ENCODE results near the gene WDR45B.

The WDR45B gene

GRCh38 chr17:82690786-82691489 is 42.7 kb upstream of the WDR45B start:
- TF ChIP-seq ZC3H10 (CRISPR knock-in tag; IDR thresholded peaks at IDR 0.05) (no peak), ESRRG (CRISPR knock-in tag; IDR thresholded peaks at IDR 0.05) (no peak), SNAI2 (CRISPR knock-in tag; IDR thresholded peaks at IDR 0.05) (no peak), ZNF565 (CRISPR knock-in tag; conservative IDR thresholded peaks at IDR 0.05; ENCODE audit: low read depth) (no peak), PPARA (CRISPR knock-in tag; IDR thresholded peaks at IDR 0.05; ENCODE audit: borderline replicate concordance) (no peak), GLIS3 (CRISPR knock-in tag; IDR thresholded peaks at IDR 0.05) (no peak), TOX (CRISPR knock-in tag; IDR thresholded peaks at IDR 0.05; ENCODE audit: borderline replicate concordance) (no peak), RARB (CRISPR knock-in tag; IDR thresholded peaks at IDR 0.05) (no peak), ZNF8 (CRISPR knock-in tag; IDR thresholded peaks at IDR 0.05) (no peak), ZFP3 (CRISPR knock-in tag; IDR thresholded peaks at IDR 0.05) (no peak), TCF4 (CRISPR knock-in tag; IDR thresholded peaks at IDR 0.05; ENCODE audit: borderline replicate concordance) (no peak), CSDC2 (CRISPR knock-in tag; IDR thresholded peaks at IDR 0.05) (no peak), ISL1 (CRISPR knock-in tag; IDR thresholded peaks at IDR 0.05) (no peak), ZNF70 (CRISPR knock-in tag; IDR thresholded peaks at IDR 0.05) (no peak), BACH2 (CRISPR knock-in tag; IDR thresholded peaks at IDR 0.05; ENCODE audit: borderline replicate concordance) (no peak)
- TF ChIP-seq, protein P1, sequence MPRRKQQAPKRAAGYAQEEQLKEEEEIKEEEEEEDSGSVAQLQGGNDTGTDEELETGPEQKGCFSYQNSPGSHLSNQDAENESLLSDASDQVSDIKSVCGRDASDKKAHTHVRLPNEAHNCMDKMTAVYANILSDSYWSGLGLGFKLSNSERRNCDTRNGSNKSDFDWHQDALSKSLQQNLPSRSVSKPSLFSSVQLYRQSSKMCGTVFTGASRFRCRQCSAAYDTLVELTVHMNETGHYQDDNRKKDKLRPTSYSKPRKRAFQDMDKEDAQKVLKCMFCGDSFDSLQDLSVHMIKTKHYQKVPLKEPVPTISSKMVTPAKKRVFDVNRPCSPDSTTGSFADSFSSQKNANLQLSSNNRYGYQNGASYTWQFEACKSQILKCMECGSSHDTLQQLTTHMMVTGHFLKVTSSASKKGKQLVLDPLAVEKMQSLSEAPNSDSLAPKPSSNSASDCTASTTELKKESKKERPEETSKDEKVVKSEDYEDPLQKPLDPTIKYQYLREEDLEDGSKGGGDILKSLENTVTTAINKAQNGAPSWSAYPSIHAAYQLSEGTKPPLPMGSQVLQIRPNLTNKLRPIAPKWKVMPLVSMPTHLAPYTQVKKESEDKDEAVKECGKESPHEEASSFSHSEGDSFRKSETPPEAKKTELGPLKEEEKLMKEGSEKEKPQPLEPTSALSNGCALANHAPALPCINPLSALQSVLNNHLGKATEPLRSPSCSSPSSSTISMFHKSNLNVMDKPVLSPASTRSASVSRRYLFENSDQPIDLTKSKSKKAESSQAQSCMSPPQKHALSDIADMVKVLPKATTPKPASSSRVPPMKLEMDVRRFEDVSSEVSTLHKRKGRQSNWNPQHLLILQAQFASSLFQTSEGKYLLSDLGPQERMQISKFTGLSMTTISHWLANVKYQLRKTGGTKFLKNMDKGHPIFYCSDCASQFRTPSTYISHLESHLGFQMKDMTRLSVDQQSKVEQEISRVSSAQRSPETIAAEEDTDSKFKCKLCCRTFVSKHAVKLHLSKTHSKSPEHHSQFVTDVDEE (CRISPR knock-in tag; IDR thresholded peaks at IDR 0.05) = no peak
- TF ChIP-seq, protein P2, sequence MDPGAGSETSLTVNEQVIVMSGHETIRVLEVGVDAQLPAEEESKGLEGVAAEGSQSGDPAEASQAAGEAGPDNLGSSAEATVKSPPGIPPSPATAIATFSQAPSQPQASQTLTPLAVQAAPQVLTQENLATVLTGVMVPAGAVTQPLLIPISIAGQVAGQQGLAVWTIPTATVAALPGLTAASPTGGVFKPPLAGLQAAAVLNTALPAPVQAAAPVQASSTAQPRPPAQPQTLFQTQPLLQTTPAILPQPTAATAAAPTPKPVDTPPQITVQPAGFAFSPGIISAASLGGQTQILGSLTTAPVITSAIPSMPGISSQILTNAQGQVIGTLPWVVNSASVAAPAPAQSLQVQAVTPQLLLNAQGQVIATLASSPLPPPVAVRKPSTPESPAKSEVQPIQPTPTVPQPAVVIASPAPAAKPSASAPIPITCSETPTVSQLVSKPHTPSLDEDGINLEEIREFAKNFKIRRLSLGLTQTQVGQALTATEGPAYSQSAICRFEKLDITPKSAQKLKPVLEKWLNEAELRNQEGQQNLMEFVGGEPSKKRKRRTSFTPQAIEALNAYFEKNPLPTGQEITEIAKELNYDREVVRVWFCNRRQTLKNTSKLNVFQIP (CRISPR knock-in tag; IDR thresholded peaks at IDR 0.05; ENCODE audit: borderline replicate concordance, low read depth) = no peak
- TF ChIP-seq, protein P3, sequence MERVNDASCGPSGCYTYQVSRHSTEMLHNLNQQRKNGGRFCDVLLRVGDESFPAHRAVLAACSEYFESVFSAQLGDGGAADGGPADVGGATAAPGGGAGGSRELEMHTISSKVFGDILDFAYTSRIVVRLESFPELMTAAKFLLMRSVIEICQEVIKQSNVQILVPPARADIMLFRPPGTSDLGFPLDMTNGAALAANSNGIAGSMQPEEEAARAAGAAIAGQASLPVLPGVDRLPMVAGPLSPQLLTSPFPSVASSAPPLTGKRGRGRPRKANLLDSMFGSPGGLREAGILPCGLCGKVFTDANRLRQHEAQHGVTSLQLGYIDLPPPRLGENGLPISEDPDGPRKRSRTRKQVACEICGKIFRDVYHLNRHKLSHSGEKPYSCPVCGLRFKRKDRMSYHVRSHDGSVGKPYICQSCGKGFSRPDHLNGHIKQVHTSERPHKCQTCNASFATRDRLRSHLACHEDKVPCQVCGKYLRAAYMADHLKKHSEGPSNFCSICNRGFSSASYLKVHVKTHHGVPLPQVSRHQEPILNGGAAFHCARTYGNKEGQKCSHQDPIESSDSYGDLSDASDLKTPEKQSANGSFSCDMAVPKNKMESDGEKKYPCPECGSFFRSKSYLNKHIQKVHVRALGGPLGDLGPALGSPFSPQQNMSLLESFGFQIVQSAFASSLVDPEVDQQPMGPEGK (CRISPR knock-in tag; IDR thresholded peaks at IDR 0.05; ENCODE audit: borderline replicate concordance) = no peak
- ATAC-seq = no peak

DNA sequence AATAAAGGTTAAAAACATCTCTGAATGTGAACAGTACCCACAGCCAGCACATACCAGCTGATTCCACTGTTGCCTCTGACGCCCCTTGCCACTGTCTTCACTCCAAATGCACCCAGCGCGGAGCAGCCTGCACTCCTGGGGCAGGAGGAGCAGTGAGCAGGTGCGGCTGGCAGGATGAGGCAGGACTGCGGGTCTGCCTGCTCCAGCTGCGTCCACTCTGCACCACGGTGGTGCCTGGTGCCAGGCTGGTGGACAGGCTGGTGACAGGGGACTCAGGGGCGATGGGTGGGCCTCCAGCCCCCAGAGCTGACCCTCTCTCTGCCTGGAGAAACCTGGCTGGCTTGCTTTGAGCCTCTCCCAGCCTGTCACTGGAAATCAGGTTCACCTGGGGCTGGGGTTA is 40.8 kb upstream of the WDR45B start:
- TF ChIP-seq, protein P2 (CRISPR knock-in tag; IDR thresholded peaks at IDR 0.05; ENCODE audit: borderline replicate concordance, low read depth) = no peak
- TF ChIP-seq, protein P4, sequence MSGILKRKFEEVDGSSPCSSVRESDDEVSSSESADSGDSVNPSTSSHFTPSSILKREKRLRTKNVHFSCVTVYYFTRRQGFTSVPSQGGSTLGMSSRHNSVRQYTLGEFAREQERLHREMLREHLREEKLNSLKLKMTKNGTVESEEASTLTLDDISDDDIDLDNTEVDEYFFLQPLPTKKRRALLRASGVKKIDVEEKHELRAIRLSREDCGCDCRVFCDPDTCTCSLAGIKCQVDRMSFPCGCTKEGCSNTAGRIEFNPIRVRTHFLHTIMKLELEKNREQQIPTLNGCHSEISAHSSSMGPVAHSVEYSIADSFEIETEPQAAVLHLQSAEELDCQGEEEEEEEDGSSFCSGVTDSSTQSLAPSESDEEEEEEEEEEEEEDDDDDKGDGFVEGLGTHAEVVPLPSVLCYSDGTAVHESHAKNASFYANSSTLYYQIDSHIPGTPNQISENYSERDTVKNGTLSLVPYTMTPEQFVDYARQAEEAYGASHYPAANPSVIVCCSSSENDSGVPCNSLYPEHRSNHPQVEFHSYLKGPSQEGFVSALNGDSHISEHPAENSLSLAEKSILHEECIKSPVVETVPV (CRISPR knock-in tag; IDR thresholded peaks at IDR 0.05) = no peak
- TF ChIP-seq TOX (CRISPR knock-in tag; IDR thresholded peaks at IDR 0.05; ENCODE audit: borderline replicate concordance) (no peak), OSR1 (CRISPR knock-in tag; IDR thresholded peaks at IDR 0.05) (no peak), ISL1 (CRISPR knock-in tag; IDR thresholded peaks at IDR 0.05) (no peak), ZNF8 (CRISPR knock-in tag; IDR thresholded peaks at IDR 0.05) (no peak), PPARA (CRISPR knock-in tag; IDR thresholded peaks at IDR 0.05; ENCODE audit: borderline replicate concordance) (no peak), ZFP30 (CRISPR knock-in tag; IDR thresholded peaks at IDR 0.05) (no peak), BACH2 (CRISPR knock-in tag; IDR thresholded peaks at IDR 0.05; ENCODE audit: borderline replicate concordance) (no peak), ARNTL (CRISPR knock-in tag; IDR thresholded peaks at IDR 0.05; ENCODE audit: borderline replicate concordance, low read depth) (no peak), ZNF70 (CRISPR knock-in tag; IDR thresholded peaks at IDR 0.05) (no peak), ESRRG (CRISPR knock-in tag; IDR thresholded peaks at IDR 0.05) (no peak), ZNF565 (CRISPR knock-in tag; conservative IDR thresholded peaks at IDR 0.05; ENCODE audit: low read depth) (no peak), GLIS3 (CRISPR knock-in tag; IDR thresholded peaks at IDR 0.05) (no peak), ZC3H10 (CRISPR knock-in tag; IDR thresholded peaks at IDR 0.05) (no peak), ZFP3 (CRISPR knock-in tag; IDR thresholded peaks at IDR 0.05) (no peak), CSDC2 (CRISPR knock-in tag; IDR thresholded peaks at IDR 0.05) (no peak), SNAI2 (CRISPR knock-in tag; IDR thresholded peaks at IDR 0.05) (no peak)
- ATAC-seq = no peak
